ENCODE measurements around the gene AFAP1. TPM values are rescaled to one million over a fixed set of nuclear protein-coding genes. Genes with fewer than 3 reads are reported as not detected.

AFAP1 gene
- polyA plus RNA-seq, 1 experiment, result 48.5 TPM

- POLR2A ChIA-PET, result interaction anchor here (0.7 kb wide), 1 partner anchor 20 kb away, joined by 4 read pairs; no protein-coding TSS in a partner anchor
- CTCF ChIA-PET, result interaction anchor here (1.0 to 5.0 kb wide), 7 partner anchors 8 to 217 kb away, joined by 3 to 28 read pairs (median 4); no protein-coding TSS in a partner anchor
- Histone ChIP-seq H3K36me3 (ENCODE audit: control insufficient read depth, insufficient read depth, low read length) (peaks cover 59% of the 10 kb centered on the region), H3K27me3 (ENCODE audit: control insufficient read depth, insufficient read depth, low read length) (no peaks in the 10 kb centered on the region), H3K4me3 (ENCODE audit: low read depth, low read length) (no peak overlapping the region)
- no peak for DNase-seq (ENCODE audit: low read depth)
- peak; percentile 68 for TF ChIP-seq CTCF (IDR thresholded peaks at IDR 0.05; ENCODE audit: insufficient read depth, low read depth, low read length)
These were observed 169.2 kb downstream of the AFAP1 start for GRCh38 chr4:7770224-7771050.

DNA sequence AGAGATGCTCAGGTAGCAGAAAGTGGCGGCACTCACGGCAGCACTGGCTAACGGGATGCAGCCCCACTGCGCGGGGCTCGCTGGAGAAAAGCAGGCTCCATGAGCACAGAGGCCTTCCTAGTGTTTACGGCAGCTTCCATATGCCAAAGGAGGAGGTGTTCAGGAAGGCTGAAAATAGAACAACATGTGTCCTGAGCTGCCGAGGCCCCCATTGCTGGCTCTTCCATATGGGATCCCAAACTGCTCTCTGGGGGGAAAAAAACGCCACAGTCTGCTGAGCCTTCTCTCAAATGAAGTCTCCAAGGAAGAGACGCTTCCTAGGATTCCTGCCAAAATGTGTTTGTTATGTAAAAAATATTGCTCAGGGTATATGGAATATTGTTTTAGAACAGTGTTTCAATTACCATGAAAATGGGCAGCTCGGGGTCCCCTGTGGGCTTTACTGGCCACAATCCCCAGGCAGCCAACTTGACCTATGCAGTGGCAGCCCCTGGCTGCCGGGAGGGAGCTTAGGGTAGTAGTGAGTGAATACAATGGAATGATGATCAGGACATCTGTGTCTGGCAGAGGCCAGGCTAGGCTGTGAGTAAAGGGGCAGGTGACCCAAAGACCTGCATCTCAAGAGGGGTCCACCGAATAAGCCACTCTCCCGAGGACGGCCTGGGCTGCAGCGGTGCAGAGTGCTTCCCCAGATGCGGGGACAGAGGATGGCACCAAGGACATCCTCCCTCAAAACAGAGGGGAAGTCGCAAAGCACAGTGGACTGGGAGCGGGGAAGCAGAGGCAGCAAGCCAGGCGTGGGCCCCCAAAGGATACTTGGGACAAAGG, 170.1 kb downstream of the AFAP1 start:
- peaks cover 65% of the 10 kb centered on the region for H3K36me3 ChIP-seq (ENCODE audit: control insufficient read depth, insufficient read depth, low read length)
- ChIA-PET CTCF (interaction anchor here (0.7 to 5.0 kb wide), 6 partner anchors 8 to 218 kb away, joined by 3 to 28 read pairs (median 4); no protein-coding TSS in a partner anchor), POLR2A (interaction anchor here (0.7 kb wide), 1 partner anchor 21 kb away, joined by 4 read pairs; no protein-coding TSS in a partner anchor)
- TF ChIP-seq CTCF (IDR thresholded peaks at IDR 0.05; ENCODE audit: insufficient read depth, low read depth, low read length), result no peak
- no peaks in the 10 kb centered on the region for H3K27me3 ChIP-seq (ENCODE audit: control insufficient read depth, insufficient read depth, low read length)
- H3K4me3 ChIP-seq (ENCODE audit: low read depth, low read length), result no peak overlapping the region
- no peak for DNase-seq (ENCODE audit: low read depth)

GRCh38 chr4:7768736-7769135, 170.9 kb downstream of the AFAP1 start:
- no peaks in the 10 kb centered on the region for H3K27me3 ChIP-seq (ENCODE audit: control insufficient read depth, insufficient read depth, low read length)
- no peak overlapping the region for H3K4me3 ChIP-seq (ENCODE audit: low read depth, low read length)
- CTCF ChIA-PET, result interaction anchor here (3.3 to 5.0 kb wide), 2 partner anchors 33 to 218 kb away, joined by 23 to 28 read pairs; no protein-coding TSS in a partner anchor
- H3K36me3 ChIP-seq (ENCODE audit: control insufficient read depth, insufficient read depth, low read length), result peaks cover 63% of the 10 kb centered on the region
- TF ChIP-seq CTCF (IDR thresholded peaks at IDR 0.05; ENCODE audit: insufficient read depth, low read depth, low read length), result no peak
- DNase-seq (ENCODE audit: low read depth), result no peak
- POLR2A ChIA-PET, result no interaction called here

DNA sequence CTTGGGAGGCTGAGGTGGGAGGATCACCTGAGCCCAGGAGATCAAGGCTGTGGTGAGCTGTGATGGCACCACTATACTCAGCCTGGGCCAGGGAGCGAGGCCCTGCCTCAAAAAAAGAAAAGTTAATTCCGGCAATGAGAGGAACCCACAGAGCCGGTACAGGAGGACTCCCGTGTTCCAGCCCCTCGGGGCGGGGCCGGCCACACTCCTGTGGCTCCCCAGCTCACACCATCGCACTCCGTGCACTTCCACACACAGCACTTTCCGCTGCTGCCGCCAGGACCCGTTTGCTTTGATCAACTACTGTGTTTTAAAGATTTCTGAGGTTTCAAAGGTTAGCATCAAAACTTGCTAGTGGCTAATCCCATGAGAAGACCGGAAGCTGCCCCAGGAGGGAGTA, 171.7 kb downstream of the AFAP1 start:
- Histone ChIP-seq H3K36me3 (ENCODE audit: control insufficient read depth, insufficient read depth, low read length) (peaks cover 64% of the 10 kb centered on the region), H3K4me3 (ENCODE audit: low read depth, low read length) (no peak overlapping the region), H3K27me3 (ENCODE audit: control insufficient read depth, insufficient read depth, low read length) (no peaks in the 10 kb centered on the region)
- CTCF ChIA-PET, result interaction anchor here (1.2 to 5.0 kb wide), 4 partner anchors 10 to 219 kb away, joined by 3 to 28 read pairs (median 3); no protein-coding TSS in a partner anchor
- no peak for TF ChIP-seq CTCF (IDR thresholded peaks at IDR 0.05; ENCODE audit: insufficient read depth, low read depth, low read length)
- POLR2A ChIA-PET, result no interaction called here
- DNase-seq (ENCODE audit: low read depth), result no peak

- CTCF ChIA-PET, result interaction anchor here (1.0 to 5.0 kb wide), 5 partner anchors 8 to 220 kb away, joined by 3 to 28 read pairs (median 3); no protein-coding TSS in a partner anchor
- Histone ChIP-seq H3K36me3 (ENCODE audit: control insufficient read depth, insufficient read depth, low read length) (peaks cover 63% of the 10 kb centered on the region), H3K4me3 (ENCODE audit: low read depth, low read length) (no peak overlapping the region), H3K27me3 (ENCODE audit: control insufficient read depth, insufficient read depth, low read length) (no peaks in the 10 kb centered on the region)
- TF ChIP-seq CTCF (IDR thresholded peaks at IDR 0.05; ENCODE audit: insufficient read depth, low read depth, low read length), result no peak
- POLR2A ChIA-PET, result no interaction called here
- no peak for DNase-seq (ENCODE audit: low read depth)
These were observed 172.1 kb downstream of the AFAP1 start for GRCh38 chr4:7767526-7767925.

All from BJ (cell line).